BLaER1 (cell line): ENCODE measurements around the gene ZFP36.
A peak's percentile ranks its signal among the peaks of the same experiment; 100 is the strongest.

Experiments
- H3K27ac ChIP-seq: shearing (Covaris generic); formaldehyde crosslinking; 2 replicates; pipeline ENCODE4 v1.8.1; 2022
- H3K27me3 ChIP-seq: shearing (Covaris generic); formaldehyde crosslinking; 2 replicates; pipeline ENCODE4 v1.8.1; 2022
- H3K36me3 ChIP-seq: shearing (Covaris generic); formaldehyde crosslinking; 2 replicates; pipeline ENCODE4 v1.8.1; 2022
- H3K4me1 ChIP-seq: shearing (Covaris generic); formaldehyde crosslinking; 2 replicates; pipeline ENCODE4 v1.8.1; 2022
- H3K4me2 ChIP-seq: shearing (Covaris generic); formaldehyde crosslinking; 2 replicates; pipeline ENCODE4 v1.8.1; 2022
- H3K4me3 ChIP-seq: shearing (Covaris generic); formaldehyde crosslinking; 2 replicates; pipeline ENCODE4 v1.8.1; 2022
- H3K9ac ChIP-seq: shearing (Covaris generic); formaldehyde crosslinking; 2 replicates; pipeline ENCODE4 v1.8.1; 2022
- H3K9me3 ChIP-seq: shearing (Covaris generic); formaldehyde crosslinking; 2 replicates; pipeline ENCODE4 v1.8.1; 2022
- H4K20me1 ChIP-seq: shearing (Covaris generic); formaldehyde crosslinking; 2 replicates; pipeline ENCODE4 v1.8.1; 2022
- Cebpa-rat ChIP-seq: shearing (Covaris generic); IDR thresholded peaks from 2 replicates; pipeline ENCODE4 v1.8.1; 2022

Gene ZFP36

GRCh38 chr19:39430675-39431593 lies 24.3 kb downstream of the ZFP36 start:
- H3K27ac ChIP-seq = 0 out of 2 replicates have a peak overlapping the region, but pooled peaks have one; percentile 22
- H3K4me1 ChIP-seq = peaks cover 22% of the 10 kb centered on the region
- no peaks in the 10 kb centered on the region for H3K27me3 ChIP-seq
- no peak for TF ChIP-seq Cebpa-rat
- no peaks in the 10 kb centered on the region for H3K9me3 ChIP-seq
- peaks cover 60% of the 10 kb centered on the region for H4K20me1 ChIP-seq
- no peak overlapping the region for H3K4me2 ChIP-seq
- H3K4me3 ChIP-seq = no peak overlapping the region
- H3K36me3 ChIP-seq = peaks cover 48% of the 10 kb centered on the region
- H3K9ac ChIP-seq = 0 out of 2 replicates have a peak overlapping the region, but pooled peaks have one; percentile 34

- H3K4me2 ChIP-seq = no peak overlapping the region
- H3K36me3 ChIP-seq = peaks cover 41% of the 10 kb centered on the region
- H3K4me3 ChIP-seq = no peak overlapping the region
- no peaks in the 10 kb centered on the region for H3K9me3 ChIP-seq
- H3K9ac ChIP-seq = no peak overlapping the region
- no peak overlapping the region for H3K27ac ChIP-seq
- peaks cover 55% of the 10 kb centered on the region for H4K20me1 ChIP-seq
- H3K4me1 ChIP-seq = peaks cover 30% of the 10 kb centered on the region
- TF ChIP-seq Cebpa-rat = no peak
- H3K27me3 ChIP-seq = no peaks in the 10 kb centered on the region
These were observed 26.0 kb downstream of the ZFP36 start for GRCh38 chr19:39432677-39433025.

DNA sequence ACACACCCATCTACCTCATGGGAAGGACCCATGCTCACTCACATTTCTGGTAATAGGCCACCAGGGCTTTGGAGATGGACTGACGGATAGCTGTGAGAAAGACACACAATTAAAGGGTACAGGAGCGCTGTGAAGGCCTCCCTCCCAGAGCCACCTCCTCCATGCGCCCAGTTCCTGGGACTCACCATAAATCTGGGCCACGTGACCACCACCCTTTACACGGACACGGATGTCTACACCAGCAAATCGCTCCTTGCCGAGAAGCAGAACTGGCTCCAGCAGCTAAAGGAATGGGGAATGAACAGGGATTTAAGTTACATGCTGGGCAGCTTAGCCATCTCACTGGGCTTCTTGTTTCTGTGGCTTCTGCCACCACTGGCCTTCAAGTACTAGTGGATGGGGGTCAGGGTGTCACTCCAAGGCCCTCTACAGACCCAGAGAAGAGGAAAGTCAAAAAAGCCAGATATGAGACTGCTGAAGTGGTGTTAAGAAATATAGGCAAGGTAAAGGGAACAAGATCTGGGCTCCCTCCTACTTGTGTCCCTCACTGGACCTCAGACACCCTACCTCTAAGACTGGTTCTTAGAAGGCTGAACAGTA lies 26.9 kb downstream of the ZFP36 start:
- Histone ChIP-seq H3K36me3 (peaks cover 41% of the 10 kb centered on the region), H3K4me3 (peak overlapping the region; percentile 87), H3K4me2 (peak overlapping the region; percentile 86), H3K9me3 (no peaks in the 10 kb centered on the region), H3K27ac (no peak overlapping the region), H3K27me3 (no peaks in the 10 kb centered on the region), H3K9ac (peak overlapping the region; percentile 98), H4K20me1 (peaks cover 51% of the 10 kb centered on the region), H3K4me1 (peaks cover 27% of the 10 kb centered on the region)
- TF ChIP-seq Cebpa-rat = no peak

DNA sequence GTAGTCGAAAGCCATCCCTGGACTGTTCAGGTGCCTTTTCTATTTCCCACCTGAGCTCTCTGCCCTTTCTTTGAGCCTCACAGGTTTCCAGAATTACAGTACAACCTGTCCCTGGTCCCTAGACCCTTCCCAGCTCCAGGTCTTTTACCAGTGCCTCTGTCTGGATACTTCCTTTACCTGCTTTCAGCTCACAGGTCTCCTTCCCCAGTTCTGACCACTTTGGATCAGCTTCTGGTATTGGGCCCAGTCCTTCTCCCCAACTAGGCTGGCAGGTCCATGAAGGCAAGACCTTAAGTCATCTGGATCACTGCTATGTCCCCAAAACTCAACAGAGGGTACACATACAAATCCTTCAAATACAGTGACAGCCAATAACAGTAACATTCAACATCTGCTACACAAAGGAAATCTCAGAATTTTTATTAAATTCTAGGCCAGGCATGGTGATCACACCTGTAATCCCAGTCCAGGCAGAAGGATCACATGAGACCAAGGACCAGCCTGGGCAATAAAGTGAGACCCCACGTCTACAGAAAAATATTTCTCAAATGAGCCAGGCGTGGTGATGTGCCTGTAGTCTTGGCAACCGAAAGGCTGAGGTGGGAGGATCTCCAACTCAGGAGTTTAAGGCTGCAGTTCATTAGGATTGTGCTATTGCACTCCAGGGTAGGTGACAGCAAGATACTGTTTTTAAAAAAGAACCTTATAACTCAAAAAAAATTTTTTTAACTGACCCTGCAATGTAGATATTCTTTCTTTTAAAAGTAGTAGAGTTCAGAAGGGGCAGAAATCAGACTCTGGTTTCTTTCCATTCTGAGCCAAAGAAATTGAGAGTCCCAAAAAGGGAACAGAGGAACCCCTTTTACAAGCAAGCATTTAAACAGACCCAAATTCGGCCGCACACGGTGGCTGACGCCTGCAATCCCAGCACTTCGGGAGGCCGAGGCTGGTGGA lies 27.8 kb downstream of the ZFP36 start:
- Histone ChIP-seq H3K36me3 (peaks cover 41% of the 10 kb centered on the region), H4K20me1 (peaks cover 49% of the 10 kb centered on the region), H3K4me1 (peaks cover 25% of the 10 kb centered on the region), H3K4me2 (peak overlapping the region; percentile 86), H3K9me3 (no peaks in the 10 kb centered on the region), H3K27ac (peak overlapping the region; percentile 96), H3K27me3 (no peaks in the 10 kb centered on the region), H3K4me3 (peak overlapping the region; percentile 87), H3K9ac (peak overlapping the region; percentile 98)
- no peak for TF ChIP-seq Cebpa-rat

GRCh38 chr19:39435499-39436349 lies 29.1 kb downstream of the ZFP36 start, which contains the start of gene RPS16:
TSS of gene RPS16 (minus strand) at chr19:39435949. CDS start at chr19:39435895, 54 bp downstream.
- no peaks in the 10 kb centered on the region for H3K9me3 ChIP-seq
- TF ChIP-seq Cebpa-rat = no peak
- peak within 1 kb of the TSS; percentile 98 for H3K9ac ChIP-seq

DNA sequence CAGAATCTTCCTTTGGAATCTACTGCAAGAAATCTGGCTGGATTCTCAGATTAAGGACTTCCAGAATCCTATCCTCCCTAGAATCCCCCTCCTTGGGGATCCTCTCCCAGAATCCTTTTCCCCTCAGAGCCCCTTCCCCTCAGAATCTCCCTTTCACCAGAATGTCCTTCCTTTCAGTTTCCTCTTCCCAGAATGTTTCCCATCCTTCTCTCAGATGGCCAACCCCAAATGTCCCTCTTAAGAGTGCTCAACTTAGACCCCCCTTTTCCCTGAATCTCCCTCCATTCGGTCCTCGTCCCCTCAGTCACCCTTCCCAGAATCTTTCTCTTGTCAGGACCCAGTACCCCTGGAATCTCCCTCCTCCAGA lies 29.7 kb downstream of the ZFP36 start:
- Histone ChIP-seq H3K4me1 (peaks cover 35% of the 10 kb centered on the region), H4K20me1 (peaks cover 43% of the 10 kb centered on the region), H3K9me3 (no peaks in the 10 kb centered on the region), H3K36me3 (peaks cover 34% of the 10 kb centered on the region), H3K27me3 (no peaks in the 10 kb centered on the region), H3K27ac (peak overlapping the region; percentile 96), H3K4me2 (peak overlapping the region; percentile 96), H3K4me3 (peak overlapping the region; percentile 87), H3K9ac (peak overlapping the region; percentile 98)
- TF ChIP-seq Cebpa-rat = no peak

More at GRCh38 chr19:39435499-39436349, 29.1 kb downstream of the ZFP36 start, which contains the start of gene RPS16:
- H3K4me1 ChIP-seq = peaks cover 29% of the 10 kb centered on the region
- H3K27ac ChIP-seq = peak within 1 kb of the TSS; percentile 96
- peaks cover 49% of the 10 kb centered on the region for H4K20me1 ChIP-seq
- H3K36me3 ChIP-seq = peaks cover 40% of the 10 kb centered on the region
- no peaks in the 10 kb centered on the region for H3K27me3 ChIP-seq
- H3K4me3 ChIP-seq = peak within 1 kb of the TSS; percentile 87
- H3K4me2 ChIP-seq = peak within 1 kb of the TSS; percentile 96

GRCh38 chr19:39438270-39438934 lies 31.8 kb downstream of the ZFP36 start:
- Histone ChIP-seq H3K36me3 (peaks cover 13% of the 10 kb centered on the region), H3K4me3 (no peak overlapping the region), H4K20me1 (peaks cover 22% of the 10 kb centered on the region), H3K27ac (no peak overlapping the region), H3K4me1 (peaks cover 36% of the 10 kb centered on the region), H3K9me3 (no peaks in the 10 kb centered on the region), H3K4me2 (no peak overlapping the region), H3K9ac (no peak overlapping the region), H3K27me3 (no peaks in the 10 kb centered on the region)
- TF ChIP-seq Cebpa-rat = no peak

DNA sequence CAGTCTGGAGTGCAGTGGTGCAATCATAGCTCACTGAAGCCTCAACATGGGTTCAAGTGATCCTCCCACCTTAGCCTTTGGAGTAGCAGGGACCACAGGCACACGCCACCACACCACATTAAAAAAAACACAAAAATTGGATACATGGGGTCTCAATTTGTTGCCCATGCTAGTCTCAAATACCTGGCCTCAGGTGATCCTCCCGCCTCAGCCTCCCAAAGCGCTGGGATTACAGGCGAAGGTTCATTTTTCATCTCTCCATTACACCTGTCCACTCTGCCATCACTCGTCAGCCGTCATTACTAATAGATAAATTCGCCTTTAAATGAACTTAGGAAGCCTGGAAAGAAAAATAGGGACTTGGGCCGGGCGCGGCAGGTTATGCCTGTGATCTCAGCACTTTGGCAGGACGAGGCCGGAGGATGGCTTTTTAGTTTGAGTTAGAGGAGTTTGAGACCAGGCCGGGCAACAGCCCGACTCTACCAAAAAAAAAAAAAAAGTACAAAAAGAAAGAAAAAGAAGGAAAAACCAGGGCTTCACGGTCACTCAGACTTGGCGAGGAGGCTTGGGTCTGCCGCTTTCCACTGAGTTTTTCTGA lies 38.0 kb downstream of the ZFP36 start:
- H3K36me3 ChIP-seq = peaks cover 31% of the 10 kb centered on the region
- peak overlapping the region; percentile 96 for H3K27ac ChIP-seq
- peaks cover 40% of the 10 kb centered on the region for H4K20me1 ChIP-seq
- H3K9me3 ChIP-seq = no peaks in the 10 kb centered on the region
- H3K4me2 ChIP-seq = peak overlapping the region; percentile 97
- peaks cover 57% of the 10 kb centered on the region for H3K4me1 ChIP-seq
- H3K4me3 ChIP-seq = peak overlapping the region; percentile 81
- TF ChIP-seq Cebpa-rat = no peak
- H3K27me3 ChIP-seq = no peaks in the 10 kb centered on the region
- H3K9ac ChIP-seq = peak overlapping the region; percentile 99
